DMS 273 (cell line): ENCODE results near the gene AP5Z1.

Experiments used
- DNase-seq: peaks from one replicate; lab custom pipeline; 2025; ENCODE audit not compliant: unreplicated experiment; lab: John Stamatoyannopoulos, UW

Gene AP5Z1

DNA sequence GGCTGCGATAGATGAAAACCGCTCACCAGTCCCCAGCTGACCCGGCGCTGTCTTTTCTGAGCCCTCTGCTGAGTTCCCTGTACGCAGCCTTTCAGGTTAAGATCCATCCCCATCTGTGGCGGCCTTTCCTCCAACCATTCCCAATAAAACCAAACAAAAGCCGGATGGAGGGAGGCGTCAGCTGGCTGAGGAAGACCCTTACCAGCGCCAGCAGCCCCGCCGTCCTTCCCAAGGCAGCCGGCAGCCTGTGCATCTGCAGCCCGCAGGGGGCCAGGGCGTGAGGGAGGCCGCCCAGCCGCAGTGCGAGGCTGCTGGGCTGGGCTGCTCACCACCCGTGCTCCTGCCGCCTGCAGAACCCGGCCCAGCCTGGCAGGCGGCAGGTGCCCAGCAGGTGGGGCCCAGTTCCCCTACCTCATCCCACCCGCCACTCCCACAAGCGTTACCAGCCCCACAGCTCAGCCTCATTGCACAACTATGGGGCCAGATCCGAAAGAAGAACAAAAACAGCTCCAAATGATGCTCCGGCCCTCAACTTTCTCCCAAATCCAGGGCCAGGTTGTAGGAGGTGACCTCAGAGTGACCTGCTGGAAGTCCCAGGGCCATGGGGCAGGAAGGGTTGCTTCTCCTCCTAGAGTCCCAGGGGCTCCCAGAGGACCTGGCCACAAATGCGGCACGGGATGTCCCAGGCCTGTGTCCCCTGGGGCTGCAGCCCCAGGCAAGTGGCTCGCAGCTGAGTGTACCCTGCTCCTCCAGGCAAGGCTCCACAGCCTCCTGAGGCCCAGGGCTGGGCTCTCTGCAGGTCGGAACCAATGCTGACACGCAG, 62.6 kb downstream of the AP5Z1 start:
- DNase-seq = peak; percentile 31

DNA sequence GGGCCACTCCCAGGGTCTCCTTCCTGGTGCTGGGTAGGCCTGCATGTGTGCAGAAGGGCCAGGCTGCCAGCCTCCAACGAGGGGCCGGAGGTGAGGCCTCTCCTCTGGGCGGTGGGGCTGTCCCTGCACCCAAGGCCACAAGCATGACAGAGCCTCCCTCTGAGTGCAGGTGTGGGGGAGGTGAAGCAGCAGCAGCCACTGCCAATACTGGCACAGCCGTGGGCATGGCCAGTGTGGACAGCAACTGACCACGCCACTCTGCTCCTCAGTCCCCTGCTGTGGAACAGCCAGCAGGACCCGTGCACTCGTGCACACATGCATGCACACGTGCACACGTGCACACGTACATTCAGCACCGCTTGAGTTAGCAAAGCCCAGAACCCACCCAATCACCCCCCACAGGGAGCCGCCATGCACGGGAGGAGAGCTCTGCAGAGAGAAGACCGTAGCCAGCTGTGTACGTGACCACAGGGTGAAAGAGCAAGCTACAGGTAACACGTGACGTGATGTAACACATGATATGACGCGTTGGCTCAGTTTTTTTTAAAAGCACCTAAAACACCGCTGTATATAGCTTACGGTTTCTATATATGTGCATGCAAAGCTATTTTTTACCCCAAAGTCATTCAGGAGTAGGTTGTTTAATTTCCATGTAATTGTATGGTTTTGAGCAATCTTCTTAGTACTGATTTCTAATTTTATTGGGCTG, 63.4 kb downstream of the AP5Z1 start:
- DNase-seq = no peak

DNA sequence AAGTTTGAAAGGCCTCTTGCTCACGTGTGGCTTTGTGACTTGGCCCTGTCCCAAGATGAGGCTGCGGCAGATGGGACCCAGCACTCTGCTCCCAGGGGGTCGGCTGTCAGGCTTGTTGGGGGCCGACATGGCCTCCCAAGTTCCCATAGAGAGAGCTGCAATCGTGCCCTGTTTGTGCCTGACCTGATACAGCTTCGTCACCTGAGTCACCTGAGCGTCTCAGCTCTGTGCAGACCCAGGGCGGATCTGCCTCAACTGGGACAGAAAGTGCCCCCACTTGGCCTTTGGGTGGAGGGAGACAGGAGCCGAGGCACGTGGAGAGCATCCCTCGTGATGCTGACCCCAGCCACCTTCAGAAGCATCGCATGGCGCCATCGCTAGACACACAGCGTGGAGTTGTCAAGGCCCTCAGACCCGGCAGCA, 64.7 kb downstream of the AP5Z1 start:
- DNase-seq = peak; percentile 67
